Activated naive CD8-positive, alpha-beta T cell treated with anti-CD3 and anti-CD28 coated beads for 36 hours (primary cell): Measurements from ENCODE around the gene DACH1. TPM values are rescaled to one million over a fixed set of nuclear protein-coding genes. Genes with fewer than 3 reads are reported as not detected.
"Not testable (repeated sequence)": the region's sequence is repeated elsewhere in the genome, so short reads cannot be mapped to it uniquely, and the experiment has no call there.

ENCODE experiments used
- DNase-seq: peaks from one replicate; pipeline ENCODE4 v3.0.0; 2021
- H3K27ac Mint-ChIP-seq: one replicate; pipeline ENCODE4 v1.8.0; 2022; ENCODE audit warnings: mild to moderate bottlenecking, moderate library complexity, mixed read lengths
- H3K27me3 Mint-ChIP-seq: one replicate; pipeline ENCODE4 v1.8.0; 2022; ENCODE audit warnings: mild to moderate bottlenecking, mixed read lengths
- H3K36me3 Mint-ChIP-seq: one replicate; pipeline ENCODE4 v1.8.0; 2021; ENCODE audit warnings: mild to moderate bottlenecking, mixed read lengths
- H3K4me1 Mint-ChIP-seq: one replicate; pipeline ENCODE4 v1.8.0; 2021; ENCODE audit warnings: mixed read lengths
- H3K4me3 Mint-ChIP-seq: one replicate; pipeline ENCODE4 v1.8.0; 2022; ENCODE audit warnings: mild to moderate bottlenecking, moderate library complexity, mixed read lengths
- H3K9me3 Mint-ChIP-seq: one replicate; pipeline ENCODE4 v1.8.0; 2022; ENCODE audit warnings: mixed read lengths
- total RNA-seq, 2 experiments: library from RNA; stranded (reverse); gene quantifications; one replicate each; pipeline ENCODE4 v1.2.3, GENCODE V29; 2021

The DACH1 gene
- total RNA-seq, 2 experiments from 2014 or later, result not detected

DNA sequence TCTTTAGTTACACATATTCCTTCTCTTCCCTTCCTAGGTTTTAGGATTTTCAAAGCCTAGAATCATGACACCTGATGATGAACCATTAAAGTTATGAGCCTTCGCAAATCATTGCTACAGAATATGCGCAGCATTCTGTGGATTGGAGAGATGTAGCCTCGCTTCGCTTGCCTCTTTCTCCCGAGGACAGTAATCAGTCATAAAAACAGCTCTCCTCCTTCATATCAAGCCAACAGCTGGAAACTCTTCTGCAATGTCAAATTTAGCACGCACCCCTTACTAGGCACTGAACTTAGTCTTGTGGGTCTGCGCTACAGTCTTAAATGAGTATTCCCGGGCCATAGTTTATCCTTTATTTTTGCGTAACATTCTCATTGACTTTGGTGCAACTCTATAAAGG lies 79.6 kb downstream of the DACH1 start:
- no peaks in the 10 kb centered on the region for H3K4me1 Mint-ChIP-seq
- H3K27ac Mint-ChIP-seq, result no peak overlapping the region
- no peak overlapping the region for H3K4me3 Mint-ChIP-seq
- no peak for DNase-seq
- H3K9me3 Mint-ChIP-seq, result no peaks in the 10 kb centered on the region
- no peaks in the 10 kb centered on the region for H3K27me3 Mint-ChIP-seq
- H3K36me3 Mint-ChIP-seq, result no peaks in the 10 kb centered on the region

DNA sequence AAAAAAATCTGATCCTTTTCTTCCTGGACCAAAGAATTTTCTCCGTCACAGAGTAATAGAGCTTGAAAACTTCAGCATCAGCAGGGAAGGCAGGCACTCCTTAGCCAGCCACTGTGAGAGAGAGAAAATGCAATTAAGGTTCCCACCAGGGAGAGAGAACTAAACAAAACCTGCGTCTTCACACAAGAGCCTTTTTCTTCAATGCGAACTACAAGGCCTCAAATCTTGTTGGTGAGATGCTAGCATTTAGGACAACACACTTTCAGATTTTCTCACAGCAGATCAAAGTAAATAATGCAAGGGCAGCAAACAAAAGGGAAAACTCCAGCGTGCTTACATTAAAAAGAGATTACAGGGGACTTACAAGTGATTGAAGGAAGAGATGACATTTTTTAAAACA lies 80.1 kb downstream of the DACH1 start:
- no peak for DNase-seq

DNA sequence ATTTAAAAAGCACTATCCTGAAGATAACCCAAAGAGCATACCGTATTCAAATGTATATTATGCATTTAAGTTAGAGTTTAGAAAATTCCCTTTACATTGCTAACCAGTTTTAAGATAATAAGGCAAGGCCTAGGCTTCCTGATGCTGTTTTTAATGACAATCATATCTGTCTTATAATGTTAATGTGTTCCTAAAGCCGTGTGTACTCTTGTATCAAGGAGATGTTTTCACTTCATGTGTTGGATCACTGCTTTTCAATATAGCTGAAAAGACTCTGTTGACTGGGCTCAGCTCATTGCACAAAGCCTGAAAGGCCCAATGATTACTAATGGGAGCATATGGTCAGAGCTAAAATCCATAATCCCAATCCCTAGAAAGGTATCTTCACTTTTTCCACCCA lies 81.6 kb downstream of the DACH1 start:
- H3K4me1 Mint-ChIP-seq, result no peaks in the 10 kb centered on the region
- no peak for DNase-seq
- H3K4me3 Mint-ChIP-seq, result no peak overlapping the region
- no peaks in the 10 kb centered on the region for H3K9me3 Mint-ChIP-seq
- H3K27ac Mint-ChIP-seq, result no peak overlapping the region
- no peaks in the 10 kb centered on the region for H3K36me3 Mint-ChIP-seq
- H3K27me3 Mint-ChIP-seq, result no peaks in the 10 kb centered on the region

More for the DNA sequence above, 80.1 kb downstream of the DACH1 start:
- Mint-ChIP-seq H3K4me3 (no peak overlapping the region), H3K27me3 (no peaks in the 10 kb centered on the region), H3K36me3 (no peaks in the 10 kb centered on the region), H3K27ac (no peak overlapping the region), H3K4me1 (no peaks in the 10 kb centered on the region), H3K9me3 (no peaks in the 10 kb centered on the region)

DNA sequence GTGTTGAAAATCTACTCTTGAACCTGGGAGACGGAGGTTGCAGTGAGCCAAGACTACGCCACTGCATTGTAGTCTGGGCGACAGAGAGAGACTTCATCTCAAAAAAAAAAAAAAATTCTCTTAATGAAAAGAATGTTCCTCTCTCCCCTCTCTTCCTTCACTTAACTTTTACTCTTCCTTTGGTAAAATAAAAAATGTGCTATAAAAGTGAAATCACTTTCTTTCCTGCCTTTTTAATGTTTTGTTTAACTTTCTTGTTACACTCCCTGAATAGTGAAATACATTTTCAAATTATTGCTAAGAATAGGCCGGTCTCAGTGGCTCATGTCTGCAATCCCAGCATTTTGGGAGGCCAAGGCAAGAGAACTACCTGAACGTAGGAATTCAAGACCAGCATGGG lies 86.5 kb downstream of the DACH1 start:
- Mint-ChIP-seq H3K27me3 (no peaks in the 10 kb centered on the region), H3K4me3 (no peak overlapping the region), H3K9me3 (no peaks in the 10 kb centered on the region), H3K27ac (no peak overlapping the region), H3K4me1 (no peaks in the 10 kb centered on the region), H3K36me3 (no peaks in the 10 kb centered on the region)
- no peak for DNase-seq

DNA sequence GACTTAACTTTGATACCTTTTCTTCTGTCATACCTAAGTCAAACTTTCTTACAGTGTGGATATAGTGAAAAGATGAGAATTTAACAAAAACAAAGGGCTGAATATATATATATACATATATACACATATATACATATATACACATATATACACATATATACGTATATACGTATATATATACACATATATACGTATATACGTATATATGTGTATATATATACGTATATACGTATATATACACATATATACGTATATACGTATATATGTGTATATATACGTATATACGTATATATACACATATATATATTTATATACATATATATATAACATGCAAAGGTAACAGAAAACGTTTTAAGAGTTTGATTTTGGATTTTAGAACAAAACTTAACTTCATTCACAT lies 88.0 kb downstream of the DACH1 start:
- H3K4me1 Mint-ChIP-seq, H3K27ac Mint-ChIP-seq, H3K36me3 Mint-ChIP-seq, H3K4me3 Mint-ChIP-seq, DNase-seq, H3K9me3 Mint-ChIP-seq, H3K27me3 Mint-ChIP-seq: not testable (repeated sequence)

DNA sequence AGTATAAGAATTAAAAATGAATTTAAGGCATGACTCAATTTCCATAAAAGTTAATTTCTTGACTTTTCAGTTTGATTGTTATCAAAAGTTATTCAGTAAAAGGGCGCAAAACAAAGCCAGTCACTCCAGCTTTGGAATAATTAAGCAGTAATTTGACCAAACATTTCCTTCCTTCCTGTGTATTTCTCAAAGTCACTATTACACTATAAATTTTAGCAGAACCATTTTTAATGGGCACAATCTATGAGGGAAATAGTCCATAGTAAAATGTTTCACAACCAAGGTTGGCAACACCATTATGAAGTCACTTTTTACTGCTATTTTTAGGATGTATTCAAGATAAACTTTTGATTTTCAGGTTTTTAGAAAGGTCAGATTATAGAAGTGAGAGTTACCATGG lies 91.0 kb downstream of the DACH1 start:
- no peaks in the 10 kb centered on the region for H3K27me3 Mint-ChIP-seq
- H3K4me1 Mint-ChIP-seq, result no peaks in the 10 kb centered on the region
- no peaks in the 10 kb centered on the region for H3K9me3 Mint-ChIP-seq
- no peak overlapping the region for H3K27ac Mint-ChIP-seq
- H3K4me3 Mint-ChIP-seq, result no peak overlapping the region
- H3K36me3 Mint-ChIP-seq, result no peaks in the 10 kb centered on the region
- no peak for DNase-seq

DNA sequence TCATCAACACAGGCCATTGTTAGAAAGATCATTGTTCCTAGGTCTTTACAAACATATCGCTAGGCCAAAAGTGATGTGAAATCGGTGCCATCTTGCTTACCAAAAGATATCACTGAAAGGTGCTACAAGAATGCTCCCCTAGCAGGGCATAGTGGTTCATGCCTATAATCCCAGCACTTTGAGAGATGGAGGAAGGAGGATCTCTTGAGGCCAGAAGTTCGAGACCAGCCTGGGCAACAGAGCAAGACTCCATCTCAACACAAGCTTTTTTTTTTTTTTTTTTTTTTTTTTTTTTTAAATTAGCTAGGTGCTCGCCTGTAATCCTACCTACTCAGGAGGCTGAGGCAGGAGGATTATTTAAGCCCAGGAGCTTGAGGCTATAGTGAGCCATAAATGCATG lies 92.1 kb downstream of the DACH1 start:
- Mint-ChIP-seq H3K27ac (no peak overlapping the region), H3K4me1 (no peaks in the 10 kb centered on the region), H3K36me3 (no peaks in the 10 kb centered on the region), H3K27me3 (no peaks in the 10 kb centered on the region), H3K9me3 (no peaks in the 10 kb centered on the region), H3K4me3 (no peak overlapping the region)
- no peak for DNase-seq

DNA sequence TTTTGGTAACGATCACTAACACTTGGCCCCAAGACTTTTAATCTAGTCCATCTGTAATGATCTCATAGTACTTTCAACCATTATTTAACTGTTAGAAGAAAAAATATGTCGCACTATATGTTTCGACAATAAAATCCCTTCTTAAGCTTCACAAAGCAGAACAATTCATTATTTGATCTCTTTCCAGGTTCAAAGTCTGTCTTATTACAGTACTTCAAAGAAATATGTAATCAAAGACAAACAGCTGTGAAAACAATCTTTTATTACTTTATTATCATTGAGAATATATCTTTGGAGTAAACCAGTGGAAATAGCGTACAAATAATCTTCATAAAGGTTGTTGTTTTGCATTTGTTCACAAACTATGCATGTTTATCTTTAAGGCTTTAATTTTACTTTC lies 93.5 kb downstream of the DACH1 start:
- H3K4me1 Mint-ChIP-seq, result no peaks in the 10 kb centered on the region

DNA sequence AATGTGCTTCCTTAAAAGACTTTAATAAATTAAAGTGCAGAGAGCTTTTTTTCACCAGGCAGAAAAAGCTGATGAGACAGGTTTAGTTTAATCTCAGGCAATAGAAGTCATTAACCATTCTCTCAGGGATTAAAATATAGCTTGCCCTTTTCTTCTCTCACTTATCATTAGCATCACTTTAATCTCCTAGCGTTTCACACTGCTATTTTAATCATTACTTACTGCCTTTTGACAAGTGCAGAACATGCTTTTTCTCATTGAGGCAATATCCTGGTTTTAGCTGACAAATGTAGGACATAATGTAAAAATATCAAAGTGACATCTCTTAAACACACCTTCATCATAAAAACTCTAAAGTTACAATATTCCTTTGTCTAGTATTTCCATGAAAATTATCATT lies 94.6 kb downstream of the DACH1 start:
- no peak overlapping the region for H3K27ac Mint-ChIP-seq
- no peak overlapping the region for H3K4me3 Mint-ChIP-seq
- no peak for DNase-seq
- no peaks in the 10 kb centered on the region for H3K36me3 Mint-ChIP-seq
- H3K27me3 Mint-ChIP-seq, result no peaks in the 10 kb centered on the region
- no peaks in the 10 kb centered on the region for H3K9me3 Mint-ChIP-seq
- no peaks in the 10 kb centered on the region for H3K4me1 Mint-ChIP-seq

More for the DNA sequence above, 93.5 kb downstream of the DACH1 start:
- no peak for DNase-seq
- Mint-ChIP-seq H3K36me3 (no peaks in the 10 kb centered on the region), H3K27me3 (no peaks in the 10 kb centered on the region), H3K9me3 (no peaks in the 10 kb centered on the region), H3K27ac (no peak overlapping the region), H3K4me3 (no peak overlapping the region)

DNA sequence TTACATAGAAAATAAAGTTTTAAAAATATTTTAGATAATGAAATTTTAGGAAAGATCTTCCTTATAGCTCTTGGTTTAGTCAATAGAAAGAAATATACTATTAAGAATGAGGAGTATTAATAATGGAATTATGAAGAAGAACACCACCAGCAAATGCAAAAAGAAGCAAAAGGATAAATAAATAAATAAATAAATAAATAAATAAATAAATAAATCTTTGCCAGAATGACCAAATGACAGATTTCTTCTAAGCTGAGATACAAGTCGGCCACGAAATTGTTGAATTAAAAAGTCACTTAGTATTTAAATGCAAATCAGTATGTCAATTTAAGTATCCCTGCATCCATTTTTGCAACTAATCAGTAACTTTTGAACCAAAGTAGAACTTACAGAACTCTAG lies 95.9 kb downstream of the DACH1 start:
- Mint-ChIP-seq H3K27ac (no peak overlapping the region), H3K36me3 (no peaks in the 10 kb centered on the region), H3K27me3 (peaks cover 1% of the 10 kb centered on the region), H3K4me3 (no peak overlapping the region), H3K4me1 (no peaks in the 10 kb centered on the region), H3K9me3 (peaks cover under 1% of the 10 kb centered on the region)
- no peak for DNase-seq

DNA sequence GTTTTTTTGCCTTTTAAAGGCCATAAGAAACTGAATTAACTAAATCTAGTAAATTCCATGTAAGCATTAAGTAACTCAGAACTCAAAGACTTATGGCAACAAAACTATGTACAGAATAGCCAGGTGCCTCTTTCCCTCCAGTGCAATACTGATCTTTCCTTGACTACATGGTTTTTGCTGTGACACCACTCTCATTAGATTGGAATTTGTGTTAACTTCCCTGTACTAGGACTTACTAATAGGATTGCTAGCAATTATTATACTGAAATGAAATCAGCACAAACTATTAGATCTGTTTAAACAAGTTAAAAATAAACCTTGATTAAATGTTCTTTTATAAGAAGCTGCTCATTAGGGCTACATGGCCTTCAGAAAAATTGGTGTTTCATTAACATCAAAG lies 96.3 kb downstream of the DACH1 start:
- no peaks in the 10 kb centered on the region for H3K36me3 Mint-ChIP-seq
- peaks cover 1% of the 10 kb centered on the region for H3K9me3 Mint-ChIP-seq
- no peaks in the 10 kb centered on the region for H3K4me1 Mint-ChIP-seq
- peaks cover 3% of the 10 kb centered on the region for H3K27me3 Mint-ChIP-seq
- no peak overlapping the region for H3K4me3 Mint-ChIP-seq
- no peak overlapping the region for H3K27ac Mint-ChIP-seq
- DNase-seq, result no peak

DNA sequence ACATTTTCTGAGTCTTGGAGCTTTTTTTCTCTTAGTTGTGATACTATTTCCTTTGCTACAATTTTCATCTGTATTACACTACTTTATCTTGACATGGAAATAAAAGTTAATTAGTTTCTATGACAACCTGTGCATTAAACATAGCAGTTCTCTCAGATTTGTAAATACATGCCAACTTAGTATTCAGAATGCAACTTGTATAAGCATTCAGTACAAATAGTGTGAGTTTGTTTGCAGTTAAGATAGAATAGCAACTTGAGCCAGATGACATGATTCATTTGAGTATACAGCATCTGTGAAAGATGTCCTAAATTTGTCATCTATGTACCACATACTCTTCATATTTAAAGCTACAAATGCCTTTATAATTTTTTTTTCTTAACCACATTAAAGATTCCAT lies 98.1 kb downstream of the DACH1 start:
- Mint-ChIP-seq H3K4me3 (no peak overlapping the region), H3K36me3 (no peaks in the 10 kb centered on the region), H3K9me3 (peaks cover 1% of the 10 kb centered on the region), H3K27ac (no peak overlapping the region), H3K4me1 (no peaks in the 10 kb centered on the region), H3K27me3 (peaks cover 3% of the 10 kb centered on the region)
- no peak for DNase-seq

DNA sequence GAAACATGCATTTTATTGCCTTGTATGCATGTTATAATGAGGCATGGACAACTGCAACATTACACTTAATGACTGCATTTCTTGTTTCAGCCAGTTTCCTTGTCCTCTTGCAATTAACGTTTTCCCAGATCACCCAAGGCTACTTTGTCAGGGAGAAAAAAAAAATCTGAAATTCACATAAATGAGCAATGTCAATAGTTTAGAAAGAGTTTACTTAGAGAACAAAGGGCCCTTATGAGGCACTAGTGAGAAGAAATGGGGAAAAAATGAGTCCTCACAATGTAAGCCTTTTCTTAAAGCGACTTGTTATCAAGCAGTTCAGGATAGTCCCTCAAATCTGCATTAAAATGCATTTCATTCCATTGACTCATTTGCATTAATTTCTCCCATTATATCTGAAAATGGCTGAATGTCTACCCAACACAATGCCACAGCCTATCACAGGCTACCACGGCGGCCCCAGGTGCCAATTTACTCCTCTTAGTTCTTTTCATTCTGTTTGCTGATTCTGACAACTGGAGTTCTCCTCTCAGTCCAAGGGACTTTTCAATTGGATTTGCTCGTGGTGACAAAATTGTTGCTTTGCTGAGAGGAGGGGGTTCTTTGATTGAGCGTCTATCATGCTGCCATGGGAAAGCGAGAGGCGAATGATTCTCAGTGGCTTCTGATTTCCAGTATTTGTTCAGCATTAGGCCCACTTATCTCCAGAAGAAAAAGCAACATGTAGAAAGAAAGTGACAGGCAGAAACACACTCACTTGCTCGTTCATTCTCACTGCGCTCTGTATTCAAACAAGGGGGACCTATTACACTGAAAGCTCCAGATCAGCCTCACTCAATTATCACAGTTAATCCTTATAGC lies 107.1 kb downstream of the DACH1 start:
- H3K9me3 Mint-ChIP-seq, result peaks cover 2% of the 10 kb centered on the region
- H3K4me1 Mint-ChIP-seq, result no peaks in the 10 kb centered on the region
- no peak overlapping the region for H3K27ac Mint-ChIP-seq
- no peaks in the 10 kb centered on the region for H3K36me3 Mint-ChIP-seq
- DNase-seq, result no peak
- H3K4me3 Mint-ChIP-seq, result no peak overlapping the region
- H3K27me3 Mint-ChIP-seq, result no peaks in the 10 kb centered on the region

DNA sequence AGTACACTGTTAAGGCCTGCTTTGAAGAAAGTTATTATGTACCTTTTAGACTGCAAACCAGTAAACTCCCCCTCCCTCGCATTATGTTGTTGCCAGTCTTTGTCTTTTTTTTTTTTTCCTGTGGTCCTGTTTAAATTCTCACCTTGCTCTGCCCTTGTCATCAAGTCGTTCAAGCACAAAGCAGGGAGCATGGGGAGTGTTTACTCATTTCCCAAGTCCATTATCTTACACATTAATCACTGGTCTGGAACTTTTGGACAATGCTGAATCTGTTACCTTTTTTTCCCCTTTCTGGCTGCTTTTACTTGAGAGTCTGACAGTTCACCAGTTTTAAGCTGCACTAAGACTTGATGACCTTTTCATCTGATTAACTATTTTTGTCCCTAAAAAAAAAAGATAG lies 108.2 kb downstream of the DACH1 start:
- Mint-ChIP-seq H3K27ac (no peak overlapping the region), H3K4me1 (no peaks in the 10 kb centered on the region), H3K36me3 (no peaks in the 10 kb centered on the region), H3K27me3 (no peaks in the 10 kb centered on the region), H3K4me3 (no peak overlapping the region), H3K9me3 (peaks cover 2% of the 10 kb centered on the region)
- no peak for DNase-seq

DNA sequence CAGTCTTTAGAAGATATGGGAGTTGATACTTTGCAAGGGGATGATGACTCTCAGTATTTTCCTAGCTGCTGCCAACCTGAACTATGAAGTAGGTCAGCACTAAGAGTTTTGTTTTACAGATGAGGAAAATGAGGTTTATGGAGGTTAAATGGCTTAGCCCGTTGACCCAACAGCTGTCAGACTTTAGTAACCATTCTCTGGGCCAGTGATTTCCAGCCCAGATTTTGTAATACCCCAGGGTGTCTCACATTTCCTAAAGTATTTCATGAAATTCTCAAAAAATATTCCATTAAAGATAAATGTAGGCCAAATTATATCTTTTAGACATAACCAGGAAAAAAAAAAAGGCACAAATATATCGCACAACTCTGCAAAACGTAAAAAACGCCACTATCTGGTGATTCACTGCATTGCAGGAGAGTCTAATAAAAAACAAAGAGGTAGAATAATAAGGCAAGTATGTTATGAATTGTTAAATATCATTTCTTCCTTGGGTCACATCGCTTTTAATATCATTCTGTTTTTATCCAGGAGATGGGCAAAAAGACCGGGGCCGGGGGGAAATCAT lies 112.5 kb downstream of the DACH1 start:
- no peaks in the 10 kb centered on the region for H3K4me1 Mint-ChIP-seq
- no peak overlapping the region for H3K27ac Mint-ChIP-seq
- H3K27me3 Mint-ChIP-seq, result no peaks in the 10 kb centered on the region
- no peak for DNase-seq
- H3K36me3 Mint-ChIP-seq, result no peaks in the 10 kb centered on the region
- no peak overlapping the region for H3K4me3 Mint-ChIP-seq
- no peaks in the 10 kb centered on the region for H3K9me3 Mint-ChIP-seq
